ELF-1 (cell line): ENCODE results near the gene IQGAP3.
"Not testable (repeated sequence)": the region's sequence is repeated elsewhere in the genome, so short reads cannot be mapped to it uniquely, and the experiment has no call there.

Source experiments
- DNase-seq: peaks from one replicate; pipeline ENCODE4 v3.0.0-alpha.2; 2016; ENCODE audit warnings: low read depth, low spot score

IQGAP3 gene

DNA sequence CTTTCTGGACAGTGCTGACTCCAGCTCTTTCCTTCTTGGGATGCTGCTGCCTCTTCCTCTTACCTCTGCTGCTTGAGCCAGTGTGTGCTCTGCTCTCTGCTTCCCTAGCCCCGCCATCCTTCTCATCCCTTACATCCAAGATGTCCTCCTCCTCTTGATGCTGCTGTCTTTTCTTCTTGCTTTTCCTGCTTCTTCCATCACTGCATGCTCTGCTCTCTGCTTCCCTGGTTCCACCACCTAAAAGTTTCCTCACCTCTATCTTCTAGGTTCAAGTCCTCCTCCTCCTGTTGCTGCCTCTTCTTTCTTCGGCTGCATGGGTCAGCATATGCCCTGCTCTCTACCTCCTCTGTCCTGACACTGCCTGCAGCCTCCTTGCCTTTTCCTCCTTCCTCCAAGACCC is 22.7 kb upstream of the IQGAP3 start:
- no peak for DNase-seq

DNA sequence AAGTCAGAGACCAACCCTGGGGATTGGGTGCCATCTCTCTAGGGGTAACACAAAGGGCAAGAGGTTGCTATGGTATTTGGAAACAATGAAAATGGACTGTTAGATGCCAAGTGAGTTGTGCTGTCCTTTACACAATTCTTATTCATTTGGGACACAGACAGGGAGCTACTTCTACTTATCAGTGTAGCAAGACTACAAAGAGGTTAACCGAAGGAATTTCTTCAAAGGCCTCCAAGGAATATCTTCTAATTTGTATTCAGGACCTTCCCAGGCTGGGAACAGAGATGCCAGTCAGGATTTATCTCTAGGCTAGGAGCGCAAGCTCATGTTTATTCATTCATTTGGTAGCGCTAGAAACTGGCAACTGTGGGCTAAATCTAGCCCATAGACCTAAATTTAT is 21.8 kb upstream of the IQGAP3 start:
- no peak for DNase-seq

DNA sequence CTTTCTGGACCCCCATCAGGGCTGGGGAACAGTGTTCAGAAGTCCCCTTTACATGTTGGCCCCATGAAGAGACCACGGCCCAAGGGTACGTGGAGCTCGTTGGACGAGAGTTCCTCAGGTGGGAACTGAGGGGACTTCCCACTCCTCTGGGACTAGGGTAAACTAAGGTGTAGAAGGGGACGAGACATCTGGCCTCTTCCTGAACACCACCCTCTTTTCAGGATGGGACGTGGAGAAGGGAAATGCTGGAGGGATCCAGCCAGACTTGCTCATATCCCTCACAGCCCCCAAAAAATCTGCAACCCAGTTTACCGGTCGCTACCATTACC is 21.3 kb upstream of the IQGAP3 start:
- DNase-seq = no peak

DNA sequence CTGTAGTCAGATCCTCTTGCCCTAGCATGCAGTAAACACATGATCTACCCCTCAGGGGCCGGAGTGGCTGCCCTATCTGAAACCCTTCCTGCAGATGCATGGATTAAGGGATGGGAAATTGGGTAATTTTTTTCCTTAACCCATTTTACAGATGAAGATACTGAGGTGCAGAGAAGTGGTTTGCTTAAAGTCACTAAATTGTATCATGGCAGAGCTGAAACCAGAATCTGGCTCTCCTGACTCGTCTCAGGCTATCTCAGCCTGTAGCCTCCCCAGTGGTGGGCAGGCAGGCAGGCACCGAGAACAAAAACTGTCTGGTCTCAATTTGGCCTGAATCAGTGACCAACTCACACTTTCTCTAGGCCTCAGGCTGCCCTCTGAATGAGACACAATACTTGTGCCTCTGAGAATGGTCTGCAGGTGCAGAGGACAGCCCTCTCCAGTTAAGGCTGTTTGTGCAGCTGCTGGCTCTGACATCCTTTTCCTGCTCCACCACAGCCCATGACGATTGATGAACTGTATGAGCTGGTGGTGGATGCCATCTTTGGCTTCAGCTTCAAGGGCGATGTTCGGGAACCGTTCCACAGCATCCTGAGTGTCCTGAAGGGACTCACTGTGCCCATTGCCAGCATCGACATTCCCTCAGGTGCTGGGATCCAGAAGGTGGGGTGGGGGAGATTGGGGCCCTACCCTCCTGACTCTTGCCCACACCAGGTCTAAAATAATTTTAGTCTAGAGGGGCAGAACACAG is 20.7 kb upstream of the IQGAP3 start:
- no peak for DNase-seq

DNA sequence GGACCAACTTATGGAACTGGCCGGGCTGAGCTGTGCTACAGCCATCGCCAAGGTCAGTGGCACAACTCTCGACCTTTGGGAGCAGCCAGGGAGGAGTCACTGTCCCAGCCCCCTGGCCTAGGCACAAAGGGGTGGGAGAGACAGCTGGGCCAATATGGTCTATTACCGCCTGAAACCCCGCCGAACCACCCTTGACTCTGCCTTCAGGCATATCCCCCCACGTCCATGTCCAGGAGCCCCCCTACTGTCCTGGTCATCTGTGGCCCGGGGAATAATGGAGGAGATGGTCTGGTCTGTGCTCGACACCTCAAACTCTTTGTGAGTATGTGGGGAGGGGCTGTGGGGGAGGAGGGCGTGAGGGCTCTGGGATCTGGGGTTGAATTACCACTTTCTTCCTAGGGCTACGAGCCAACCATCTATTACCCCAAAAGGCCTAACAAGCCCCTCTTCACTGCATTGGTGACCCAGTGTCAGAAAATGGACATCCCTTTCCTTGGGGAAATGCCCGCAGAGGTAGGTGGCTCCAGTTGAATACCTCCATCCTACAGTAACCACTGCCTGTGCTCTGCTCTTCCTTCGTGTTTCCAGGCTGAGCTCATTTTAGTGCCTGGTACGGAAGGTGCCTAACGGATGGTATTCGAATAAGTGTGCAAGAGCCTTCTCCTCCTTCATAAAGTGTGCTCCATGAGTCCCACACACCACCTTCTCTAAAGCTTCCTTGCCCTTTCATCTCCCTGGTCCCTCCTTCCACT is 20.0 kb upstream of the IQGAP3 start:
- no peak for DNase-seq

DNA sequence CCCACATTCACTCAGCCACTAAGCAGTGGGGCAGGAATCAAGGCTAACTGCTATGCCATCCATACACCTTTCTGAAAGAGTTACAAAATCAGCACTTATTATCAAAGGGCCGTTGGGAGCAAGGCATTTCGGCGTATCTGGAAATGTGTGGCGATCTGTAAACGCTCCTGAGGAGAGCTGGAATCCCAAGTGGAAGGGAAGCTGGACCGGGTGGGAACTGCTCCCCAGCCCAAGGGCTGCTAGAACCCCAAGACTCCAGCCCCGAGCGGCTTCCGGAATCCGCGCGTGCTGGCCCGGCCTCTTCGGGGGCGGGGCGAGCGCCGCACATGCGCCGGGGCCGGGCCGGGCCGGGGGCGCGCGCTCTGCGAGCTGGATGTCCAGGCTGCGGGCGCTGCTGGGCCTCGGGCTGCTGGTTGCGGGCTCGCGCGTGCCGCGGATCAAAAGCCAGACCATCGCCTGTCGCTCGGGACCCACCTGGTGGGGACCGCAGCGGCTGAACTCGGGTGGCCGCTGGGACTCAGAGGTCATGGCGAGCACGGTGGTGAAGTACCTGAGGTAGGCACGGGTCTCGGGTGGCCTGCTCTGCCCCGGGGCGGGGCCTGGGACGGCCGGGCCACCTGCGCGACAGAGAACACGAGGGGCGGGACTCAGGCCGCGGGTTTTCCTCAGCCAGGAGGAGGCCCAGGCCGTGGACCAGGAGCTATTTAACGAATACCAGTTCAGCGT is 19.2 kb upstream of the IQGAP3 start, which contains the start of gene NAXE:
NAXE (plus strand) TSS at position 345 of the 726 bp plus-strand sequence; CDS start at position 374, 29 bp downstream.
- peak; percentile 73 for DNase-seq

DNA sequence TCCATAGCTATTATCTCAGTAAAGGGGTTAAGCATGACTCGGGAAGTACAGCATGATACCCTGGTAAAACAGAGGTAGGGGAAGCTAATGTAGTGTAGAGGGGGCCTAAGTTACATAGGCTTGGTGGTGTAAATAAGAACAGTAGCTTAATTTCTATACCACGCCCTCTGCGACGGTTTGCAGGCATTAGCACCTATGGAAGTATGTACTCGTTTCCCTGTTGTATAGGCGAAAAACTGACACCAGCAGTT is 18.7 kb upstream of the IQGAP3 start:
- DNase-seq = no peak

DNA sequence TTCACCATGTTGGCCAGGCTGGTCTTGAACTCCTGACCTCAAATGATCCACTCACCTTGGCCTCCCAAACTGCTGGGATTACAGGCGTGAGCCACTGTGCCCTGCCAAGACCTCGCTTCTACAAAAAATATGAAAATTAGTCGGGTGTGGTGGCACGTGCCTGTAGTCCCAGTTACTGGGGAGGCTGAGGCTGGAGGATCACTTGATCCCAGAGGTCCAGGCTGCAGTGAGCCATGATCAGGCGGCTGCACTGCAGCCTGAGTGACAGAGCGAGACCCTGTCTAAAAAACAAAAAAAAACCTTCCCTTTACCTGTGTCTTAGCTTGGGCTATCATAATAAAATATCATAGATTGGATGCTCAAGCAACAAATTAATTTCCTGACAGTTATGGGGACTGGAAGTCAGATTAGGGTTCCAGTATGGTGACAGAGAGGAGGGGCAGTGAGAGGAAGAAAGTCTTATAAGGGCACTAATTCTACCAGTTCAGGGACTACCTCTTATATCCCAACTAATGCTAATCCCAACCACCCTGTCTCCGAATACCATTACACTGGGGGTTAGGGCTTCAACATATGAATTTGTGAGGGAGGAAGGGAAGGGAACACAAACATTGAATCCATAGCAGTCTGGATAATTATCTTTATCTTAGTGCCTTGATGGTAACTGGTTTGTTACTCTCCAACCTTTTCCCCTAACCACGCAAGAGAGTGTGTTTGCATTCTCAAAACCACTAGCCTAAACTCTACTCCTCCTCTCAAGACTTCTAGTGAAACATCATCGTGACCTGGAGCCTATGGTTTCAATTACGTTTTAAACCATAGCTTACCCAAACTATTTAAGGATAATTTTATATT is 18.2 kb upstream of the IQGAP3 start:
- no peak for DNase-seq

DNA sequence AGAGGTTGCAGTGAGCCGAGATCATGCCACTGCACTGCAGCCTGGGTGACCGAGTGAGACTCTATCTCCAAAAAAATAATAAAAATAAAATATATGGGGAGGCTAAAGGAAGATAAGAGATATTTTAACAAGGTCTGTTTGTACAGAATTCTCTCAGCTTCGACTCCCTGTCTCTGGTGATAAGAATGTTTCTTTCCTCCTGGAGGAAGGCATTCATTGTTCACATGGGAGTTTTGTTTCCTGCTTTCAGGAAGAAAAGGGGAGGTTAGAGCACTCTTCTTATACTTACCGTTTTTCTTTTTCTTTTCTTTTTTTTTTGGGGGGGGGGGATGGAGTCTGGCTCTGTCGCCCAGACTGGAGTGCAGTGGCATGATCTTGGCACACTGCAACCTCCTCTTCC is 17.2 kb upstream of the IQGAP3 start:
- DNase-seq = no peak

DNA sequence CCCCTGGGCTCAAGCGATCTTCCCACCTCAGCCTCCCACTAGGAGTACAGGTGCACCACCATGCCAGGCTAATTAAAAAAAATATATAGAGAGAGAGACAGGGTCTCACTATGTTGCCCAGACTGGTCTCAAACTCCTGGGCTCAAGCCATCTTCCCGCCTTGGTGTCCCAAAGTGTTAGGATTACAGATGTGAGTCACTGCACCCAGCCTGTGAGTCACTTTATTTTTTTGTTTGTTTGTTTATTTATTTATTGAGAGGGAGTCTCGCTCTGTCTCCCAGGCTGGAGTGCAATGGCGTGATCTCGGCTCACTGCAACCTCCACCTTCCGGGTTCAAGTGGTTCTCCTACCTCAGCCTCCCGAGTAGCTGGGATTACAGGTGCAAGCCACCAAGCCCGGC is 15.6 kb upstream of the IQGAP3 start:
- not testable (repeated sequence) for DNase-seq

DNA sequence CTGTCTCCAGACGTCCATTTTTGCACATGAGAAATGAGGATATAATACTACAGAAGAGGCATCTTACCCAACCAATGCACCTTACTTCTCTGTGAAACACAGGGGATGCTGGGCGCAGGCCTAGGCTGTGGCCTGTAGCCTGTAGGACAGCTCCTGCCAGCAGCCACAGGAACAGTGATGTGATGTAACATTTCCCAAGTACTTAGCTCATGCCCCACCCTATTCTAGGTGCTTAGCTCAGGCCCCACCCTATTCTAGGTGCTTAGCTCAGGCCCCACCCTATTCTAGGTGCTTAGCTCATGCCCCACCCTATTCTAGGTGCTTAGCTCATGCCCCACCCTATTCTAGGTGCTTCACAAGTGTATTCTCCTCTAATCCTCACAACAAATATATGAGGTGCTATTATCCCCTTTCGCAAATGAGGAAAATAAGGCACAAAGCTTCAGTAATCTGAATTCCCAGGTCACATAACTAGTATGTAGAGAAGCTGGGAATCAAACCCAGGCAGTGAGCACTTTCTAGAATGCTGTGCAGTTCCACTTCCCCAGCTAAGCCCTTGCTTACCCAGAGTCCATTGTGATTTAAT is 14.6 kb upstream of the IQGAP3 start:
- no peak for DNase-seq

DNA sequence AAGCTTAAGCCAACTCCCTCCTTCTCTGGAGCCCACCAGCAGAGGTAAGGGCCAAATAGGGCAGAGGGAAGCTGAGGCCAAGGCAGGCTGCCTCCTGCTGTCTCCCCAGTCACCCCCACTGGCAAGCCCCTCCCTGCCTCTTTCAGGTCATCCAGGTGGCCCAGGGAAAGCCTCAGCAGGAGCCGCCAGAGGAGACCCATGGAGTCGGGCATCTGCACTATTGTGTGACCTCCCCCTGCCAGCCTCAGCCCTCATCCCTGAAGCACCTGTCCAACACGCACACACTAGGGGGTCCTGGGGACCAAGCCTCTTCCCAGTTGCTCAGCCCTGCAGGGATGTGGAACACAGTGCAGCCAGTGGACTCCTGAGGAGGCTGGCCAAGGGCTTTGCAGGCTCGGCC is 14.0 kb upstream of the IQGAP3 start:
- DNase-seq = no peak

DNA sequence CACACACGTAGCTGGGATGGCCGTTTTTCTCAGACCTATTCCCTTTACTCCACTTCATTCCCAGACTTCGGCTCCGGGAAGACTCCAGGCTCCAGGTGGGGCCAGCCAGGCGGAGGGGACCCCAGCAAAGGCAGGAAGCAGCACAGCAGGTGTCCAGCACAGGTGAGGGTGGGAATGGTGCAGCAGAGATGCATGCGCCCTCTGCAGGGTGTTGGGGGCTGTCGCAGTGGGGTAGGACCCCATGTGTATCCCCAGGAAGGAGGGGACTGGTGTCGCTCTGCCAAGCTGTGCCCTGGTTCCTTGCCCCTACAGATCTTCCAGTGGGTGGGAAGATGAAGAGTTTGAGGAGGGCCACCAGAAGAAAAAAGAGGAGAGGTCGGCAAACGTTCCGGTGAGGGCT is 12.4 kb upstream of the IQGAP3 start:
- DNase-seq = peak; percentile 59

DNA sequence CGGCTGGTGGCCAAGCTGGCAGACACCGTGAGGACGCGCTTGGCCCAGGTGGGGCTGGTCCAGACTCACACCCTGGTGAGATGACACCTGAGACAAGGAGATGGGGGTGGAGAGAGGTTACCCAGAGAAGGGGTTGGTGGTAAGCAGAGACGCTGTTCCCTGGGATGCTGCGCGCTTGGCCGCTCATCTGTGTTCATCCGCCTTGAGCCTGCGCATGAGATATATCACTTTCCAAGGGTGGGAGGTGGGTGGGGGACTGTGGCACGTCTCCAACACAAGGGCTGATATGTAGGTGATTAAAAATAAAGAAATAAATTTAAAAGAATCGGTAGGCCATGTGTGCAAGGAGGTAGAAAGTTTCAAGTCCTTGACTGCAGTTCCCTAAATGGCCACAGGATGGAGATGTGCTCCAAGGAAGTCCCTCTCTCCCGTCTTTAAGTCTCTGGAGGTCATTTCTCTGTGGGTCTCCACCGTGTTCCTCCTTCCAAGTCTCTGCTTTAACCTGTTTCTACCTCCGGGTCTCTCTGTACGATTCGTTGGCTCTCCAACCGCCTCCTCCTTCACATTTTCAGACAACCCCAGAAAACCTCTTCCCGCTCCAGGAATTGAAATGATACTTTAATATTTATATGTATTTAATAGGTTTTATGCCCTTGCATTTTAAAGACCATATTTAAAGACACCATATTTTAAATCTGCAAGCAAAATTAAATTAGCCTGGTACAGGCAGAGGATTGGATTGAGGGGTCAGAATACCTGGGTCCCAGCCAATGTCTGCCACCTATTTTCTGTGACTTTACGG is 11.7 kb upstream of the IQGAP3 start:
- DNase-seq = peak; percentile 73

DNA sequence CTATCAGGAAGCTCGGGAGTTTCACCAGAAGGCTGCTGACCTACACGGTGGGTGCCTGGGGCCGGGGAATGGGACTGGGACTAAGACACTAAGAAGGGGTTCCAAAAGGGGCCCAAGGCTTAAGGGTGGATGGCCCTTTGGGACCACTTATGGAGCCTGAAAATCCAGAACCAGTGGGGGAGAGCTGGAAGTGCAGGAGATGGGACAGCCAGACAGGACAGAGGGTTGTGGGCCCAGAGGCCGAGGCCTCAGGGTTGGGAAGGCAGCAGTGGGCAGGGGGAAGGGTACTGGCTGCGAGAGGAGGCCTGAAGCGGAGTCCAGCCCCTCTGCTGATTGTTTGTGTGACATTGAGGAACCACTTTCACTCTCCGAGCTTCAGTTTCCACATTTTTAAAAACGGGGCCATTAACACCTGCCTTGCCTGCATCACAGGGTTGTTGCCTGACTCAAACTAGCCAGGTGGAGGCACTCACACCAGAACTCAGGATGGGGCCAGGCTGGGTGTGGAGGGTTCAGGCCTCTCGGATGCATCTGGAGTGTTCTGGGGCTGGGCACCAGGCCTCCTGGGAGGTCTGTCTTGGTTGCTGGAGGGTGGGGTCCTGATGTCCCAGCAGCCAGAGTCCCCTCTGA is 10.1 kb upstream of the IQGAP3 start:
- DNase-seq = no peak

DNA sequence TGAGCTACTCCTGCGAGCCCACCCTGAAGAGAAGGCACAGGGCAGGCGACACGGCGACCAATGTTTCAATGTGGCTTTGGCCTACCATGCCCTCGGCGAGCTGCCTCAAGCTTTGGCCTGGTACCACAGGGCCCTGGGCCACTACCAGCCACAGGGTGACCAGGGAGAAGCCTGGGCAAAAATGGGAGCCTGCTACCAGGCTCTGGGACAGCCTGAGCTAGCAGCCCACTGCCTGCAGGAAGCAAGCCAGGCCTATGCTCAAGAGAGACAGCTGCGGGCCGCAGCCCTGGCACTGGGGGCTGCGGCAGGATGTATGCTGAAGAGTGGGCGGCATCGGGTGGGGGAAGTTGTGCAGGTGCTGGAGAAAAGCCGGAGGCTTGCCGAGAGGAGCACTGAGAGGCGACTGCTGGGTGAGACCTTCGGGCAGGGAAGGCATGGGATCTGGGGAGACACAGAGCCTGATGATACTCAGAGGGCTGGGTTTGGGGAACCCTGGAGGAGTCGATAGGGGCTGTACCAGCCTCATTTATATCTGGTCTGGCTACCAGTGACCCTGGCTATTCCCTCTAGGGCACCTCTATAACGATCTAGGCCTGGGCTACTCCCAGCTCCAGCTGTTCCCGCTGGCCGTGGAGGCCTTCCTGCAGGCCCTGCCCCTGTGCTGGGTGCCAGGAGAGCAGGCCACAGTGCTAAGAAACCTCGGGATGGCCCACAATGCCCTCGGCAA is 9.5 kb upstream of the IQGAP3 start:
- DNase-seq = no peak

DNA sequence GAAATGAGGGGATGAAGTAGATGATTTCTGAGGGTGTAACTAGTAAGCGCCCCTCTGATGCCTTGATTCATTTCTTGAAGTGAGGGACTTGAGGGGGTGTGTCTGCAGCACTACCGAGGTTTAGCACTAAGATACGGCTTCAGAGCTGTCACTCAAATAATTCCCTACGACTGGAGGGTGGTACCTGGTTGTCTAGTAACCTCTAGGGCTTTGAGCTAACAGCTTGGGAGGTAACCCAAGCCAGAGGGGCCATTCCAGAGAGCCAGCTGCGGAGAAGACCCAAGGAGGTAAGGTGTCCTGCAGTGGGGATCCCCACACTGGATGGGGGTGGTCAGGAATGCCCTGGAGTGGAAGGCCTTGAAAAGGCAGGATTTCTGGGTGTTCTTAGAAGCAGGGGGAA is 7.1 kb upstream of the IQGAP3 start, which contains the start of gene TTC24:
TTC24 (plus strand) TSS at position 252 of the 400 bp plus-strand sequence. CDS start 1,642 bp downstream, outside the sequence.
- no peak for DNase-seq

DNA sequence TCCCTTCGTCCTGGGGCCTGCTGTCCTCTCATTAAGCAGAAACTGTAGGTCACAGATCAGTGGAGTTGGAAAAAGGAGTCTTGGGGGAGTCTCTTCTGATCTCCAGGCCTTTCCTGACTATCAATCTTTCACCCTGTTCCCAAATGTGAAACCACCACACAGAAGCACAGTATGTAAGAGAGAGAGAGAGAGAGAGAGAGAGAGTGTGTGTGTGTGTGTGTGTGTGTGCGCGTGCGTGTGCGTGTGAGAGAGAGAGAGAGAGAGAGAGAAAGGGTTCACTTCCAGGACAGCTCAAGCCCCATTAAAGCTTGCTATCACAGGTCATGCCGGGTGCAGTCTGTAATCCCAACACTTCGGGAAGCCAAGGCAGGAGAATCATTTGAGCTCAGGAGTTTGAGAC is 5.7 kb upstream of the IQGAP3 start:
- no peak for DNase-seq

DNA sequence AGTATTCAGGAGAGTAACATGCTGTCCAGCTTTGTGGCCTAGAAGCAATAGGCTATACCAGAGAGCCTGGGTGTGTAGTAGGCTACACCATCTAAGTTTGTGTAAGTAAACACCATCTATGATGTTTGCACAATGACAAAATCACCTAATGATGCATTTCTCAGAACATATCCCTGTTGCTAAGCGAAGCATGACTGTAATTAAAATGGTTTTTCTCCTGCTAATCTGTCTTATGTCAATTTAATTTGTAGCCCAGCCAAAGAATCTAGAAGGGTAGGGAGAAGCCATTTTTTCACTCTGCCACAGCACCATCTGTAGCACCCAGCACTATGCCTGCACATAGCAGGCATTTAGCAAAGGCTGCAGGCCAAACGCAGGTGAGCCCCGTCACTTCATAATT is 5.2 kb upstream of the IQGAP3 start:
- DNase-seq = no peak
